GM12801 (cell line): Measurements from ENCODE around the gene ACTRT3.

ENCODE experiments used
- TF ChIP-seq, protein P1 (sequence below): IDR thresholded peaks from one replicate; pipeline ENCODE4 v1.5.1; 2011; ENCODE audit warnings: control low read depth; ENCODE audit not compliant: insufficient read length; ENCODE audit errors: extremely low read depth

The ACTRT3 gene

DNA sequence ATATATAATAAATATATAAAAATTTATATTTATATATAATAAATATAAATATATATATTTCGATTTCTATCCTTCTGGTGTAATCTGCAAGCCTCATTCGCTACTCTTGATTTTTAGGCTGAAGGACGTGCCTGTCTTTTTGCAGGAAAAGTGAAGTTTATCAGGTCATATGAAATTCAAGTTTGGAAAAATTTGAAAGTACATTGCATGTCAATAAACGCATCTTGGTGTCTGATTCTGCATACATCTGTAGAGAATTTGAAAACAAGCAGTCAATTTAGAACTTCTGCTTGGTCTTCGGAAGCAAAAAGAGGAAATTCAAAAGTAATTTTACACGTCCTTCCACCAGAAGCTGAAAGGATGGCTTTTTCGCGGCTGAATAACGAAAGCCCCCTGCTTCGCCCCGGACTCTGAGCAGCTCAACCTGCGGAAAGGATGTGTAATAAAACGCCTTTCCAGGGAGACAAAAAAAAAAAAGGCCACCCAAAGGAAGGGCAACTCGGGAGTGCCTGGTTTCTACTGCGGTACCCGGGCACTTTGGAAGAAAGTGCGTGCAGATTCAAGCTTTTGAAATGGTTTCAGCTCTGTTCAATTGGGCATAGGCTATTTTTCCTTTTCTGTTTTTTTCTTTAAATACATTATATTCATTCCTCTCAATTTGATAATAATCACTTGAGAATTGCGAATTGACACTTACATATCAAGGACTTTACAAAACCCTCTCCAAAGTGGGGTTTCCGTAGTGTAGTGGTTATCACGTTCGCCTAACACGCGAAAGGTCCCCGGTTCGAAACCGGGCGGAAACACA is 2.3 kb upstream of the ACTRT3 start:
- TF ChIP-seq, protein P1, sequence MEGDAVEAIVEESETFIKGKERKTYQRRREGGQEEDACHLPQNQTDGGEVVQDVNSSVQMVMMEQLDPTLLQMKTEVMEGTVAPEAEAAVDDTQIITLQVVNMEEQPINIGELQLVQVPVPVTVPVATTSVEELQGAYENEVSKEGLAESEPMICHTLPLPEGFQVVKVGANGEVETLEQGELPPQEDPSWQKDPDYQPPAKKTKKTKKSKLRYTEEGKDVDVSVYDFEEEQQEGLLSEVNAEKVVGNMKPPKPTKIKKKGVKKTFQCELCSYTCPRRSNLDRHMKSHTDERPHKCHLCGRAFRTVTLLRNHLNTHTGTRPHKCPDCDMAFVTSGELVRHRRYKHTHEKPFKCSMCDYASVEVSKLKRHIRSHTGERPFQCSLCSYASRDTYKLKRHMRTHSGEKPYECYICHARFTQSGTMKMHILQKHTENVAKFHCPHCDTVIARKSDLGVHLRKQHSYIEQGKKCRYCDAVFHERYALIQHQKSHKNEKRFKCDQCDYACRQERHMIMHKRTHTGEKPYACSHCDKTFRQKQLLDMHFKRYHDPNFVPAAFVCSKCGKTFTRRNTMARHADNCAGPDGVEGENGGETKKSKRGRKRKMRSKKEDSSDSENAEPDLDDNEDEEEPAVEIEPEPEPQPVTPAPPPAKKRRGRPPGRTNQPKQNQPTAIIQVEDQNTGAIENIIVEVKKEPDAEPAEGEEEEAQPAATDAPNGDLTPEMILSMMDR, result no peak

DNA sequence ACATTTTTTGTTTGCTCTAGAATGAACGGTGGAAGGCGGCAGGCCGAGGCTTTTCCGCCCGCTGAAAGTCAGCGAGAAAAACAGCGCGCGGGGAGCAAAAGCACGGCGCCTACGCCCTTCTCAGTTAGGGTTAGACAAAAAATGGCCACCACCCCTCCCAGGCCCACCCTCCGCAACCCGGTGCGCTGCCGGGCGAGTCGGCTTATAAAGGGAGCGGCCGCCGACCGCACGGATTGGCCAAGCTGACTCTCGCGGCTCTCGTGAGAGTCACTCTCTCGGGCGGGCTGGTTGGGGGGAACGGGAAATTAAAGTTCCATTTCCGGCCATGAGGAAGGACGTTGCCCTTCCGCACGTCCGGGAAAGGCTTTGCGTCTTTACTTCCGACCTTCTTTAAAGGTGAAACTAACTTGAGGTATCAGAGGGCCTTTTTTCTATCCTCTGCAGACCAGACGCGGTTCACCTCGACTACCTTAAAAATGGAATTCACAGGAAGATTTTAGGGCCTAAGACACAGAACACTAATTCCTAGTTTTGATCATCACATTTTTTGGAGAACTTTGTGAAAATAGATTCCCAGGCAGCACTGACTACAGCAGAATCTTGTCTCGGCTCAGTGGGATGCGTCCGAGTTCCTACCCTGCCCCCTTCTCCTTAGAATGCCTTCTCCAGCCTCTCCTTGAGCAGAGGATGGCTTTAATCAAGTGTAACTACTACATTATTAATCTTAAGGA is 4.3 kb downstream of the ACTRT3 start, which contains the start of gene TERC:
TSS of gene TERC (minus strand) at position 179 of the 731 bp plus-strand sequence.
- TF ChIP-seq, protein P1, result no peak

DNA sequence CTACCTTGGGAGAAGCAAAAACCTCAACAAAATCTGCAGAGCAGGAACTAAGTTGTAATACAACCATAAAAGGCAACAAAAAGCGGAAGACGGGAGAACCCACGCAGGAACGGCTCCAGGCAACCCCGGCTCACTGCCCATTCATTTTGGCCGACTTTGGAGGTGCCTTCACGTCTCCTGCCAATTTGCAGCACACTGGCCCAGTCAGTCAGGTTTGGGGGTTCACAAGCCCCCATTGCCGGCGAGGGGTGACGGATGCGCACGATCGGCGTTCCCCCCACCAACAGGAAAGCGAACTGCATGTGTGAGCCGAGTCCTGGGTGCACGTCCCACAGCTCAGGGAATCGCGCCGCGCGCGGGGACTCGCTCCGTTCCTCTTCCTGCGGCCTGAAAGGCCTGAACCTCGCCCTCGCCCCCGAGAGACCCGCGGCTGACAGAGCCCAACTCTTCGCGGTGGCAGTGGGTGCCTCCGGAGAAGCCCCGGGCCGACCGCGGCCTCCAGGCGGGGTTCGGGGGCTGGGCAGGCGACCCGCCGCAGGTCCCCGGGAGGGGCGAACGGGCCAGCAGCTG is 5.0 kb downstream of the ACTRT3 start:
- TF ChIP-seq, protein P1, result no peak

DNA sequence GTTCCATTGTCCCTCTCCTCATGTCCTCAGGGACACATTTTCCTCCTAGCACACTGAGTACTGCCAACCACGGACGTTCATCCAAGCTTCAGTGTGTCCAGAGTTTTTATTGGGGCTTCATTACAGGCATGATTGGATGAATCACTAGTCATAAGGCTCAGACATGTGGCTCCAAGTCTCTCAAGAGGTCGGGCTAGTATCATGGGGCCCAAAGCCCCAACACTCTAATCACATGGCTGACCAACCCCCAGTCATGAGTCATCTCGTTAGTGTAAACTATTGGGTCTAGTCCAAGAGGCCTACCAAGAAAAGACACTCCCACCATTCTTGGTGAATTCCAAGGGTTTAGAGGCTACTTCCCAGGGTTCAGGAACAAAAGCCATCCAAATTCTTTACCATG is 8.9 kb downstream of the ACTRT3 start:
- TF ChIP-seq, protein P1, result no peak

DNA sequence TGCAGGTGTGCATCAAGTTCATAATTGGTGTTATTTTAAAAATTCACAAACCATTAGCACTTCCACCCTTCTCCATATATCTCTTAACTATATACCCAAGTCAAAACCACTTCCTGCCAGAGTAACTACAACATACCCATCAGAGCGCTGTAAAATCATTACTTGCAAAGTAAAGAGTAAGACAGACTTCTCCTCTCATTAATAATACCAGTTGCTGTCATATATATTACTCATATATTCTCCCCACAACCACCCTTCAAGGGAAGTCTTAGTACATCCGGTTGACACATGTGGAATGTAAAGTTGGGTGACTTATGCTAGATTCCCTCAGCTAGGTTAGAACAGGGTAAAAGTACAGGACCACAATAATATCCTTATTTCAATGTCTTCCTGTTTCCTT is 10.1 kb downstream of the ACTRT3 start:
- TF ChIP-seq, protein P1, result no peak

DNA sequence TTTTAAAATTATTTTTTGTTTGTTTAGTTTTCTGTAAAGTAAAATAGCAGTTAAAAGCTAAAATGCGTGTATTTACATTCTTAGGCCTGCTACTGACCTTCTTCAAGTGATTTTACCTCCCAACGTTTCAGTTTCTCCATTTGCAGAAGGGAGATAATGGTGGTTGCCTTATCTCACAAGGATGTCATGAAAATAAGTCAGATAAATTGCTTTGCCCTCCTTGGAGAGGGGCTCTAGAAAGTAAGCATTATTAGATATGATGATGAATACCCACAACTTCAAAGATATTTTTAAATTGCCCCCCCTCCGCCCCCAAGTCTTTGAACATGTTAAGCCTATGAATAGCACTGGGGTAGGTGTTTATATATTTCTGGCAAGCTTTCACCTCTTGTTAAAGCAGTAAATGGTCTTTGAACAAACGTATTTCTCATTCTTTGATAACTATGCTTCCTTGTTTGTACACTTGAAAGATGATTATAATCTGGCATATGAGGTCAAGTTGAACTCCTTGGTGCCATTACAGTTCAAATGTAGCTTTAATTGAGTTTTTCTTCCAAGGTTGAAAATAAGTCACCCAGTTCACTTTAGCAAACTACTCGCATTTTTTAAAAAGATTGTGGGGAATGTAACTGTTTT is 10.9 kb downstream of the ACTRT3 start:
- TF ChIP-seq, protein P1, result no peak

DNA sequence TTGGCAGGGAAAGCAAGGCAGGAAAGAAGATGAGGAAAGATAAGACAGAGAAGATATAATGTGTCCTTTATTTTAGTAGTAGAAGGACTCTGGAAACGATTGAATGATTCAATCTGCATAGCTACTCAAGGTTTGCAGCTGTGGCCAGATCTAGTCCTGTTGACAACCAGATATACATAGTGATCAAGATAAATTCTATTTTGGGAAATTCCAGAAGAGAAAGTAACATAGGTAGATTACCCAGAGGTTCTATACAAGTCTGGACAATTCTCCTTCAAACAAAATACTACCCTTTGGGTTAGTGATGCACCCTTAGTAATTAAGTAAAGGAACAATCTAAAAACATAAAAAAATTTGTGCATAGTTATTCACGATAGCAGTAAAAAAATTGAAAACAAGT is 13.9 kb downstream of the ACTRT3 start:
- TF ChIP-seq, protein P1, result no peak
